ENCODE data around the gene DGKD.

GRCh38 chr2:233407771-233408181, 53.5 kb downstream of the DGKD start:
- TF ChIP-seq RARB (CRISPR knock-in tag; IDR thresholded peaks at IDR 0.05) (no peak), ESRRG (CRISPR knock-in tag; IDR thresholded peaks at IDR 0.05) (no peak), TOX (CRISPR knock-in tag; IDR thresholded peaks at IDR 0.05; ENCODE audit: borderline replicate concordance) (no peak), ZFP3 (CRISPR knock-in tag; IDR thresholded peaks at IDR 0.05) (no peak), ZNF565 (CRISPR knock-in tag; conservative IDR thresholded peaks at IDR 0.05; ENCODE audit: low read depth) (no peak), SNAI2 (CRISPR knock-in tag; IDR thresholded peaks at IDR 0.05) (no peak), PPARA (CRISPR knock-in tag; IDR thresholded peaks at IDR 0.05; ENCODE audit: borderline replicate concordance) (no peak), GLIS3 (CRISPR knock-in tag; IDR thresholded peaks at IDR 0.05) (no peak), TCF4 (CRISPR knock-in tag; IDR thresholded peaks at IDR 0.05; ENCODE audit: borderline replicate concordance) (no peak)
- TF ChIP-seq, protein P1, sequence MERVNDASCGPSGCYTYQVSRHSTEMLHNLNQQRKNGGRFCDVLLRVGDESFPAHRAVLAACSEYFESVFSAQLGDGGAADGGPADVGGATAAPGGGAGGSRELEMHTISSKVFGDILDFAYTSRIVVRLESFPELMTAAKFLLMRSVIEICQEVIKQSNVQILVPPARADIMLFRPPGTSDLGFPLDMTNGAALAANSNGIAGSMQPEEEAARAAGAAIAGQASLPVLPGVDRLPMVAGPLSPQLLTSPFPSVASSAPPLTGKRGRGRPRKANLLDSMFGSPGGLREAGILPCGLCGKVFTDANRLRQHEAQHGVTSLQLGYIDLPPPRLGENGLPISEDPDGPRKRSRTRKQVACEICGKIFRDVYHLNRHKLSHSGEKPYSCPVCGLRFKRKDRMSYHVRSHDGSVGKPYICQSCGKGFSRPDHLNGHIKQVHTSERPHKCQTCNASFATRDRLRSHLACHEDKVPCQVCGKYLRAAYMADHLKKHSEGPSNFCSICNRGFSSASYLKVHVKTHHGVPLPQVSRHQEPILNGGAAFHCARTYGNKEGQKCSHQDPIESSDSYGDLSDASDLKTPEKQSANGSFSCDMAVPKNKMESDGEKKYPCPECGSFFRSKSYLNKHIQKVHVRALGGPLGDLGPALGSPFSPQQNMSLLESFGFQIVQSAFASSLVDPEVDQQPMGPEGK (CRISPR knock-in tag; IDR thresholded peaks at IDR 0.05; ENCODE audit: borderline replicate concordance) = no peak

All from SK-N-SH treated with all-trans-retinoic acid at 6 μM for 48 hours (cell line).